ENCODE results near the gene CTDSP2. TPM values are rescaled to one million over a fixed set of nuclear protein-coding genes. Genes with fewer than 3 reads are reported as not detected.

Gene CTDSP2
- total RNA-seq = 71.2 and 79.1 TPM in 2 replicates

- peak; percentile 88 for DNase-seq (ENCODE audit: low read depth)
- H3K27me3 ChIP-seq (ENCODE audit: control insufficient read depth, insufficient read depth, low read length) = no peaks in the 10 kb centered on the region
- peak within 1 kb of the TSS; percentile 91 for H3K4me3 ChIP-seq (ENCODE audit: low read depth, low read length)
- H3K36me3 ChIP-seq (ENCODE audit: control insufficient read depth, insufficient read depth, low read length) = no peaks in the 10 kb centered on the region
- no peak for TF ChIP-seq CTCF (IDR thresholded peaks at IDR 0.05; ENCODE audit: insufficient read depth, low read length, poor library complexity, severe bottlenecking)
Observed at GRCh38 chr12:57846577-57847319, at the start of gene CTDSP2. Gene CTDSP2, minus strand, starts transcription at chr12:57846729. Its CDS starts 294 bp downstream, at chr12:57846435.

GRCh38 chr12:57896115-57896433 is 49.5 kb upstream of the CTDSP2 start:
- no peaks in the 10 kb centered on the region for H3K27me3 ChIP-seq (ENCODE audit: control insufficient read depth, insufficient read depth, low read length)
- peak overlapping the region; percentile 41 for H3K4me3 ChIP-seq (ENCODE audit: low read depth, low read length)
- no peaks in the 10 kb centered on the region for H3K36me3 ChIP-seq (ENCODE audit: control insufficient read depth, insufficient read depth, low read length)
- DNase-seq (ENCODE audit: low read depth) = no peak
- peak; percentile 15 for TF ChIP-seq CTCF (IDR thresholded peaks at IDR 0.05; ENCODE audit: insufficient read depth, low read length, poor library complexity, severe bottlenecking)

- no peak for TF ChIP-seq CTCF (IDR thresholded peaks at IDR 0.05; ENCODE audit: insufficient read depth, low read length, poor library complexity, severe bottlenecking)
- DNase-seq (ENCODE audit: low read depth) = no peak
- Histone ChIP-seq H3K4me3 (ENCODE audit: low read depth, low read length) (no peak overlapping the region), H3K36me3 (ENCODE audit: control insufficient read depth, insufficient read depth, low read length) (no peaks in the 10 kb centered on the region), H3K27me3 (ENCODE audit: control insufficient read depth, insufficient read depth, low read length) (no peaks in the 10 kb centered on the region)
Observed at GRCh38 chr12:57895389-57896114, 49.0 kb upstream of the CTDSP2 start.

GRCh38 chr12:57894399-57895292 is 48.1 kb upstream of the CTDSP2 start:
- Histone ChIP-seq H3K27me3 (ENCODE audit: control insufficient read depth, insufficient read depth, low read length) (no peaks in the 10 kb centered on the region), H3K36me3 (ENCODE audit: control insufficient read depth, insufficient read depth, low read length) (no peaks in the 10 kb centered on the region), H3K4me3 (ENCODE audit: low read depth, low read length) (no peak overlapping the region)
- no peak for TF ChIP-seq CTCF (IDR thresholded peaks at IDR 0.05; ENCODE audit: insufficient read depth, low read length, poor library complexity, severe bottlenecking)
- DNase-seq (ENCODE audit: low read depth) = no peak

GRCh38 chr12:57893431-57894353 is 47.2 kb upstream of the CTDSP2 start:
- no peak for TF ChIP-seq CTCF (IDR thresholded peaks at IDR 0.05; ENCODE audit: insufficient read depth, low read length, poor library complexity, severe bottlenecking)
- Histone ChIP-seq H3K27me3 (ENCODE audit: control insufficient read depth, insufficient read depth, low read length) (no peaks in the 10 kb centered on the region), H3K4me3 (ENCODE audit: low read depth, low read length) (no peak overlapping the region), H3K36me3 (ENCODE audit: control insufficient read depth, insufficient read depth, low read length) (no peaks in the 10 kb centered on the region)
- no peak for DNase-seq (ENCODE audit: low read depth)

Measured in kidney epithelial cell (primary cell).